SK-N-SH (cell line): ENCODE measurements around the gene NELFA. TPM values are rescaled to one million over a fixed set of nuclear protein-coding genes. Genes with fewer than 3 reads are reported as not detected.
A peak's percentile ranks its signal among the peaks of the same experiment; 100 is the strongest.

ENCODE experiments used
- CTCF ChIA-PET: fragments of 300-600, 350-600 bp; formaldehyde crosslinking; extraction: SDS; loops from one replicate; lab custom pipeline; 2021; lab: Yijun Ruan, JAX
- POLR2A ChIA-PET: fragments of 350-600 bp; sonication (Branson Sonifier 250); formaldehyde crosslinking; extraction: SDS; loops from one replicate; lab custom pipeline; 2020; ENCODE audit warnings: antibody characterized with exemption, inconsistent platforms; lab: Yijun Ruan, JAX
- DNase-seq: peaks from one replicate; pipeline ENCODE4 v3.0.0; 2012
- H2AFZ ChIP-seq: fragments of 200-600 bp; sonication (generic); 2 replicates; pipeline ENCODE4 v1.8.1; 2016; ENCODE audit warnings: antibody characterized with exemption, mild to moderate bottlenecking, low read depth
- H3F3A ChIP-seq: fragments of 200-600 bp; sonication (generic); replicated peaks from 2 replicates; pipeline ENCODE3; 2016; ENCODE audit warnings: antibody characterized with exemption, mild to moderate bottlenecking; ENCODE audit not compliant: insufficient read depth
- H3K27ac ChIP-seq, 2 experiments: fragments of 200-500 bp in 1 of 2; fragments of 200-600 bp in 1 of 2; sonication (Bioruptor generic) in 1 of 2; sonication (generic), shearing (Covaris generic) in 1 of 2; 2 replicates each; pipeline versions ENCODE4 v1.5.1 to v1.6.1; 2014 to 2016; ENCODE audit warnings: low read depth in 2 of 2, inconsistent platforms in 1 of 2, low read length in 1 of 2, mild to moderate bottlenecking in 1 of 2, mixed read lengths in 1 of 2
- H3K27me3 ChIP-seq: fragments of 200-600 bp; sonication (generic), shearing (Covaris generic); 2 replicates; pipeline ENCODE4 v1.6.1; 2016; ENCODE audit warnings: mixed run types; ENCODE audit not compliant: insufficient read depth
- H3K36me3 ChIP-seq, 2 experiments: fragments of 200-500 bp in 1 of 2; fragments of 200-600 bp in 1 of 2; sonication (Bioruptor generic) in 1 of 2; sonication (generic) in 1 of 2; replicated peaks in 1 of 2; 2 replicates each; pipeline versions ENCODE3 to v1.5.1; 2014 to 2016; ENCODE audit warnings: low read length in 1 of 2, mild to moderate bottlenecking in 1 of 2; ENCODE audit not compliant: insufficient read depth in 2 of 2, control insufficient read depth in 1 of 2
- H3K4me1 ChIP-seq, 2 experiments: fragments of 200-500 bp in 1 of 2; fragments of 200-600 bp in 1 of 2; sonication (Bioruptor generic) in 1 of 2; sonication (generic), shearing (Covaris generic) in 1 of 2; 2 replicates each; pipeline versions ENCODE4 v1.5.1 to v1.6.1; 2014 to 2016; ENCODE audit warnings: low read depth in 1 of 2, low read length in 1 of 2, mixed run types in 1 of 2; ENCODE audit not compliant: insufficient read depth in 2 of 2, control insufficient read depth in 1 of 2
- H3K4me2 ChIP-seq: fragments of 200-600 bp; sonication (generic), shearing (Covaris generic); 2 replicates; pipeline ENCODE4 v1.6.1; 2017; ENCODE audit warnings: mixed run types
- H3K4me3 ChIP-seq, 2 experiments: fragments of 200-500 bp in 1 of 2; fragments of 200-600 bp in 1 of 2; sonication (Bioruptor generic) in 1 of 2; sonication (generic), shearing (Covaris generic) in 1 of 2; 2 replicates each; pipeline versions ENCODE4 v1.5.1 to v1.8.1; 2014 to 2016; ENCODE audit warnings: low read depth in 2 of 2, inconsistent platforms in 1 of 2, low read length in 1 of 2, mild to moderate bottlenecking in 1 of 2, mixed read lengths in 1 of 2, moderate library complexity in 1 of 2
- H3K79me2 ChIP-seq: fragments of 200-600 bp; sonication (generic); 2 replicates; pipeline ENCODE4 v1.8.1; 2017; ENCODE audit warnings: mild to moderate bottlenecking; ENCODE audit not compliant: insufficient read depth
- H3K9ac ChIP-seq: fragments of 200-600 bp; sonication (generic); 2 replicates; pipeline ENCODE4 v1.6.1; 2017; ENCODE audit warnings: mixed run types
- H3K9me2 ChIP-seq: fragments of 200-600 bp; sonication (generic); 2 replicates; pipeline ENCODE4 v1.6.1; 2017; ENCODE audit warnings: mixed run types
- H3K9me3 ChIP-seq: fragments of 200-600 bp; sonication (generic); 2 replicates; pipeline ENCODE4 v1.6.1; 2017; ENCODE audit warnings: mixed run types, mild to moderate bottlenecking, moderate library complexity
- H4K20me1 ChIP-seq: fragments of 200-600 bp; sonication (generic); 2 replicates; pipeline ENCODE4 v1.6.1; 2017; ENCODE audit warnings: mild to moderate bottlenecking, mixed run types; ENCODE audit not compliant: insufficient read depth
- IRF3 ChIP-seq: fragments of 150-350 bp; IDR thresholded peaks from 2 replicates; pipeline ENCODE4 v1.6.1; 2016; ENCODE audit warnings: mild to moderate bottlenecking, low read depth, low read length
- MAX ChIP-seq: IDR thresholded peaks from 2 replicates; pipeline ENCODE4 v1.4.0; 2012; ENCODE audit warnings: low read depth
- RAD21 ChIP-seq: IDR thresholded peaks from 2 replicates; pipeline ENCODE4 v1.6.1; 2012; ENCODE audit warnings: mild to moderate bottlenecking, low read length
- RCOR1 ChIP-seq: fragments of 150-350 bp; IDR thresholded peaks from 2 replicates; pipeline ENCODE4 v1.6.1; 2017; ENCODE audit warnings: antibody characterized with exemption, low read length
- REST ChIP-seq: IDR thresholded peaks from 2 replicates; pipeline ENCODE4 v1.6.1; 2012; ENCODE audit warnings: mild to moderate bottlenecking, low read depth, low read length, moderate library complexity
- USF1 ChIP-seq: IDR thresholded peaks from 2 replicates; pipeline ENCODE4 v1.4.0; 2012; ENCODE audit warnings: low read depth, borderline replicate concordance
- WGBS: methylation state at CpG from one replicate; pipeline ENCODE4 v1.1.6; 2017; ENCODE audit warnings: low lambda C conversion rate; 5-methylcytosine and 5-hydroxymethylcytosine counted together
- polyA plus RNA-seq, 3 experiments: library from polyadenylated mRNA; depleted of rRNA; stranded (reverse); fragments of >200 nt; gene quantifications; 2 replicates each; pipeline ENCODE4 v1.2.3, GENCODE V29; 2012

Gene NELFA
- polyA plus RNA-seq, 1 of the 3 experiments (the other 2 are of a cell fraction): 26.8 TPM

DNA sequence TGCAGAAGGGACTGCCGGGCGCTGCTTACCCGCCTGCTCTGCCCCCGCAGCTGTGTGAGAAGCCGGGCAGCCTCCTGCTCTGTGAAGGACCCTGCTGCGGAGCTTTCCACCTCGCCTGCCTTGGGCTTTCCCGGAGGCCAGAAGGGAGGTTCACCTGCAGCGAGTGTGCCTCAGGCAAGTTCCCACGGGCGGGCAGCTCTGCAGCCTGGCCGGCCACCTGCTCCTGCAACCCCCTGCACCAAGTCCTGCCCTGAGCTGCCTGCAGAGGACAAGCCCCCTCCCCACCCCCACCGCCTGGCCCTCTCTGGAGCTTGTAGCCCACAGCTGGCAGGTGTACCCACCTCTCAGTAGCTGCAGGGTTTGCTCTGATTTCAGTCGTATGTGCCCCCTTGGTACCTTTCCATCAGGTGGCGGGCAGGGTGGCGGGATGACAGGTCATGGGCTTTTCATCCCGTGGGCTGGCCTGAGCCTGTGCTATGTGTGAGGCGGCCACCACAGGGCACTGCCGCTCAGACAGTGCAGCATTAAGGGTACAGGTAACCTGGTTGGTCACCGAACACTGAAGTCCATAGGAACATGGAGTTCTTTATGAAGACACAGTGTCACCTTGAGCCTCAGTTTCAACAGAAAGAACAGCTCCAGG is 56.6 kb downstream of the NELFA start:
- ChIA-PET CTCF (interaction anchor here (0.8 to 1.3 kb wide), 3 partner anchors 24 to 39 kb away, joined by 3 read pairs; no protein-coding TSS in a partner anchor), POLR2A (interaction anchor here (0.7 to 1.2 kb wide), 2 partner anchors 32 to 108 kb away, joined by 3 to 4 read pairs; no protein-coding TSS in a partner anchor)
- Histone ChIP-seq H3K79me2 (peaks cover 45% of the 10 kb centered on the region), H3K9me2 (no peaks in the 10 kb centered on the region), H4K20me1 (no peaks in the 10 kb centered on the region; the same call in 1 of the 2 replicates), H3K9me3 (no peaks in the 10 kb centered on the region), H3K9ac (no peak overlapping the region), H3K36me3 (peaks cover 35 to 65% of the 10 kb centered on the region in 2 experiments), H3F3A (no peaks in the 10 kb centered on the region), H3K4me2 (no peak overlapping the region), H2AFZ (no peak overlapping the region), H3K27me3 (no peaks in the 10 kb centered on the region), H3K4me1 (peaks cover 0 to 21% of the 10 kb centered on the region in 2 experiments; a peak in 1 of 4 replicates), H3K4me3 (no peak overlapping the region), H3K27ac (peak overlapping the region in 1 of 2 experiments; percentile 67; a peak in 2 of 4 replicates)
- no peak for DNase-seq
- WGBS: 95% methylated on average over 13 of the region's 20 CpGs
- TF ChIP-seq USF1: no peak
- no peak for TF ChIP-seq IRF3

DNA sequence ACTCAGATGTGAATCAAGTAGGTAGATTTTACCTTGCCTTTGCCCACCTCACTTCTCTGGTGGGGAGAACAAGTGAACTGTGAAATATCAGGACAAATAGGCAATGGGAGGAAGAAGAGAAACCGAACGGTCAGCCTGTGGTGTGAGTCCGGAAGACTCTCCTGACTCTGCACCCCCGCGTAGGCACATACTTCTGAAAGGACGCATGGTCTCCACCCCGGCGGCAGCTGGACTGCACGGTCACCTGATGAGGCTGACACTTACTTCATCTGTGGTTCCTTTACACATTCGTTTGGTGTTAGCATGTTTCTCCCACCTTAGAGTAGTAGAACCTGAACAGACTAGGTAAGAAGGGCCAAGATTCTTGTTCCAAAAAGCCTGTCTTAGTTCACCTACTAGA is 58.4 kb downstream of the NELFA start:
- ChIA-PET POLR2A (no interaction called here), CTCF (no interaction called here)
- Histone ChIP-seq H3K27ac (peak overlapping the region in 1 of 2 experiments; percentile 13; a peak in 1 of 4 replicates), H4K20me1 (no peaks in the 10 kb centered on the region; the same call in 1 of the 2 replicates), H3K9me2 (no peaks in the 10 kb centered on the region), H3K4me3 (no peak overlapping the region), H3F3A (no peaks in the 10 kb centered on the region), H3K79me2 (peaks cover 48% of the 10 kb centered on the region), H3K4me1 (peaks cover 0 to 21% of the 10 kb centered on the region in 2 experiments; a peak in 1 of 4 replicates), H3K4me2 (no peak overlapping the region), H2AFZ (no peak overlapping the region), H3K36me3 (peaks cover 30 to 58% of the 10 kb centered on the region in 2 experiments), H3K9me3 (no peaks in the 10 kb centered on the region), H3K9ac (no peak overlapping the region), H3K27me3 (no peaks in the 10 kb centered on the region)
- no peak for TF ChIP-seq MAX
- TF ChIP-seq USF1: no peak
- no peak for TF ChIP-seq RAD21
- TF ChIP-seq REST: no peak
- TF ChIP-seq RCOR1: no peak
- 96% methylated on average over 10 of the region's 10 CpGs for WGBS
- no peak for DNase-seq
